GM12878 (cell line): ENCODE data around the gene SLC6A20. TPM values are rescaled to one million over a fixed set of nuclear protein-coding genes. Genes with fewer than 3 reads are reported as not detected.
A peak's percentile ranks its signal among the peaks of the same experiment; 100 is the strongest.

Source experiments
- ATAC-seq: fragments of 200-7000 bp; cut with Tn5 transposase; 3 replicates; pipeline ENCODE4 v1.9.1; 2020; ENCODE audit warnings: mild to moderate bottlenecking, moderate library complexity
- BruUV-seq: library from RNA; stranded (reverse); fragments of 400-500 nt; replicated peaks from 2 replicates; lab custom pipeline; 2021; lab: Mats Ljungman, UMichigan
- CTCF ChIA-PET: fragments of 300-600 bp; sonication (Branson Sonifier 250); formaldehyde crosslinking; extraction: SDS; loops from one replicate; lab custom pipeline; 2021; ENCODE audit warnings: inconsistent platforms; lab: Yijun Ruan, JAX
- POLR2A ChIA-PET: fragments of 350-600 bp; formaldehyde crosslinking; extraction: SDS; loops from one replicate; lab custom pipeline; 2021; ENCODE audit warnings: inconsistent platforms; lab: Charles Lee
- RAD21 ChIA-PET: fragments of 300-600 bp; sonication (Branson Sonifier 250); formaldehyde crosslinking; loops from one replicate; lab custom pipeline; 2023; ENCODE audit warnings: antibody characterized with exemption; ENCODE audit not compliant: unreplicated experiment; lab: Charles Lee
- SMC1A ChIA-PET: fragments of 300-600 bp; sonication (Branson Sonifier 250); formaldehyde crosslinking; loops from one replicate; lab custom pipeline; 2023; ENCODE audit not compliant: unreplicated experiment, uncharacterized antibody; lab: Charles Lee
- DNase-seq: peaks from one replicate; pipeline ENCODE4 v3.0.0-alpha.2; 2011; ENCODE audit warnings: low read depth, low spot score
- FAIRE-seq: peaks from 3 replicates; lab custom pipeline; 2011; peaks lifted over from hg19 to GRCh38; lab: Jason Lieb, UNC
- H2AFZ ChIP-seq: 2 replicates; pipeline ENCODE4 v1.6.0; 2011; ENCODE audit warnings: low read depth, low read length, control low read depth; ENCODE audit not compliant: control insufficient read depth
- H3K27ac ChIP-seq: 2 replicates; pipeline ENCODE4 v1.5.1; 2011; ENCODE audit warnings: control low read depth; ENCODE audit not compliant: control insufficient read depth, insufficient read depth
- H3K27me3 ChIP-seq, 2 experiments: replicated peaks in 1 of 2; 2 replicates each; pipeline versions ENCODE4 v1.6.0 to v1.6.1; 2011; ENCODE audit warnings: low read length in 1 of 2; ENCODE audit not compliant: control insufficient read depth in 2 of 2, insufficient read depth in 2 of 2
- H3K36me3 ChIP-seq, 2 experiments: 2 replicates each; pipeline ENCODE4 v1.5.1; 2011; ENCODE audit warnings: low read length in 1 of 2; ENCODE audit not compliant: control insufficient read depth in 2 of 2, insufficient read depth in 2 of 2
- H3K4me1 ChIP-seq: 2 replicates; pipeline ENCODE4 v1.6.1; 2011; ENCODE audit warnings: mild to moderate bottlenecking, low read length, moderate library complexity, mixed read lengths; ENCODE audit not compliant: control insufficient read depth, insufficient read depth
- H3K4me2 ChIP-seq: 2 replicates; pipeline ENCODE4 v1.6.0; 2011; ENCODE audit warnings: control low read depth; ENCODE audit not compliant: control insufficient read depth, insufficient read depth
- H3K4me3 ChIP-seq: fragments of 200-600 bp; sonication (generic); 2 replicates; pipeline ENCODE4 v1.5.1; 2016
- H3K79me2 ChIP-seq: 2 replicates; pipeline ENCODE4 v1.6.0; 2011; ENCODE audit warnings: low read length; ENCODE audit not compliant: control insufficient read depth, insufficient read depth
- H3K9ac ChIP-seq: 2 replicates; pipeline ENCODE4 v1.8.0; 2011; ENCODE audit warnings: low read length, control low read depth, mixed read lengths; ENCODE audit not compliant: control insufficient read depth, insufficient read depth
- H3K9me3 ChIP-seq: replicated peaks from 3 replicates; pipeline ENCODE4 v1.5.1; 2011; ENCODE audit warnings: mild to moderate bottlenecking, low read length; ENCODE audit not compliant: control insufficient read depth, insufficient read depth
- H4K20me1 ChIP-seq: 2 replicates; pipeline ENCODE4 v1.6.0; 2011; ENCODE audit not compliant: control insufficient read depth, insufficient read depth
- BCL3 ChIP-seq: IDR thresholded peaks from 2 replicates; pipeline ENCODE4 v1.6.1; 2011; ENCODE audit warnings: borderline replicate concordance, low read depth, mild to moderate bottlenecking, moderate library complexity, low read length; ENCODE audit not compliant: insufficient read depth, poor library complexity, severe bottlenecking
- ESRRA ChIP-seq: IDR thresholded peaks from 2 replicates; pipeline ENCODE4 v1.6.1; 2012; ENCODE audit warnings: mild to moderate bottlenecking, low read length, improper control_type of control experiment
- ETV6 ChIP-seq, 2 experiments: fragments of 450-650 bp in 1 of 2; IDR thresholded peaks in 1 of 2; conservative IDR thresholded peaks in 1 of 2; 2 replicates each; pipeline ENCODE4 v1.6.1; 2014; ENCODE audit warnings: antibody characterized with exemption in 1 of 2, borderline replicate concordance in 1 of 2, low read depth in 1 of 2, mild to moderate bottlenecking in 1 of 2, moderate library complexity in 1 of 2
- HDAC2 ChIP-seq: fragments of 200-600 bp; sonication (generic); IDR thresholded peaks from 2 replicates; pipeline ENCODE4 v1.6.1; 2017
- IKZF1 ChIP-seq: fragments of 450-650 bp; conservative IDR thresholded peaks from 2 replicates; pipeline ENCODE4 v1.6.1; 2017; ENCODE audit warnings: antibody characterized with exemption, mild to moderate bottlenecking
- MAX ChIP-seq: IDR thresholded peaks from 2 replicates; pipeline ENCODE4 v1.6.1; 2012; ENCODE audit warnings: low read depth, low read length, improper control_type of control experiment
- NBN ChIP-seq: fragments of 450-650 bp; IDR thresholded peaks from 2 replicates; pipeline ENCODE4 v1.6.1; 2016
- REST ChIP-seq: IDR thresholded peaks from 2 replicates; pipeline ENCODE4 v1.6.1; 2012; ENCODE audit warnings: mild to moderate bottlenecking, low read depth, low read length
- WGBS: methylation state at CpG from one replicate; pipeline ENCODE4 v1.1.6; 2016; ENCODE audit warnings: low lambda C conversion rate; ENCODE audit not compliant: insufficient replicate concordance, insufficient coverage; ENCODE audit errors: missing lambda C conversion rate; 5-methylcytosine and 5-hydroxymethylcytosine counted together
- in situ Hi-C: fragments of 300-500 bp; cut with MboI; formaldehyde crosslinking; loops from 9 replicates; pipeline ENCODE4 v1.14.3; 2018; ENCODE audit warnings: mixed read lengths
- intact Hi-C: fragments of 100-400 bp; cut with micrococcal nuclease; formaldehyde crosslinking; loops from one replicate; pipeline ENCODE4 v1.14.2; 2022; ENCODE audit not compliant: unreplicated experiment
- polyA plus RNA-seq, 11 experiments: library from polyadenylated mRNA; depleted of rRNA in 4 of 11; unstranded in 6 of 11; stranded (reverse) in 5 of 11; fragments of >200 nt; fragmentation: Nextera tagmentation in 4 of 11; fragmentation: Illumina TruSeq in 1 of 11; extraction: Ambion mirVana in 4 of 11; extraction: Trizol in 1 of 11; gene quantifications; 1 replicate in 1 of 11; 2 replicates in 10 of 11; pipeline versions ENCODE4 v1.2.1 to v1.2.3, GENCODE V29; 2011 to 2016; ENCODE audit warnings: inconsistent platforms in 2 of 11, missing spikeins in 2 of 11, low read depth in 1 of 11
- total RNA-seq, 4 experiments: library from RNA; depleted of rRNA in 3 of 4; stranded (reverse); fragments of >200 nt in 3 of 4; fragmentation: Illumina TruSeq in 1 of 4; extraction: Trizol in 1 of 4; gene quantifications; 2 replicates each; pipeline versions ENCODE4 v1.2.1 to v1.2.3, GENCODE V29; 2013 to 2021

The SLC6A20 gene
- total and polyA plus RNA-seq, 10 of the 15 experiments (the other 5 are each of a cell fraction or from before 2014, with no cell fraction given): 0.31 to 4.1 (median 1.1) TPM

GRCh38 chr3:45816544-45816943 lies 20.2 kb upstream of the SLC6A20 start:
- no peak overlapping the region for H2AFZ ChIP-seq
- SMC1A ChIA-PET: interaction anchor here (0.6 to 1.0 kb wide), 3 partner anchors 9 to 101 kb away, joined by 3 to 5 read pairs (median 4); no protein-coding TSS in a partner anchor
- H3K36me3 ChIP-seq: peaks cover 0 to 2% of the 10 kb centered on the region in 2 experiments; a peak in 2 of 4 replicates
- DNase-seq (no peak), FAIRE-seq (no peak), ATAC-seq (no peak)
- H3K9me3 ChIP-seq: no peaks in the 10 kb centered on the region; the same call in 1 of the 3 replicates
- H4K20me1 ChIP-seq: no peaks in the 10 kb centered on the region
- no peak overlapping the region for H3K4me3 ChIP-seq
- H3K4me2 ChIP-seq: no peak overlapping the region
- in situ Hi-C loops (no loop called here), intact Hi-C loops (no loop called here)
- H3K9ac ChIP-seq: no peak overlapping the region
- CTCF ChIA-PET: interaction anchor here (1.0 to 1.5 kb wide), 3 partner anchors 11 to 112 kb away, joined by 3 to 4 read pairs (median 3); no protein-coding TSS in a partner anchor
- no peak for TF ChIP-seq HDAC2
- no peak for TF ChIP-seq MAX
- no peaks in the 10 kb centered on the region for H3K4me1 ChIP-seq
- POLR2A ChIA-PET: interaction anchor here (0.6 kb wide), 2 partner anchors 67 to 109 kb away, joined by 3 to 4 read pairs; no protein-coding TSS in a partner anchor
- RAD21 ChIA-PET: interaction anchor here (0.7 kb wide), 1 partner anchor 416 kb away, joined by 3 read pairs; no protein-coding TSS in a partner anchor
- no peak overlapping the region for H3K27ac ChIP-seq
- no peaks in the 10 kb centered on the region for H3K27me3 ChIP-seq
- 58% methylated on average over 3 of the region's 3 CpGs for WGBS
- no TSS peak for BruUV-seq
- no peaks in the 10 kb centered on the region for H3K79me2 ChIP-seq

GRCh38 chr3:45814322-45814721 lies 18.0 kb upstream of the SLC6A20 start:
- BruUV-seq: no TSS peak
- TF ChIP-seq ETV6 (conservative IDR thresholded peaks at IDR 0.05 in 1 of 2, IDR thresholded peaks at IDR 0.05 in 1 of 2; ENCODE audit: borderline replicate concordance in 1 of 2, low read depth in 1 of 2): no peak
- TF ChIP-seq IKZF1: no peak
- no peak for TF ChIP-seq BCL3
- TF ChIP-seq ESRRA: no peak
- TF ChIP-seq NBN: no peak
- no peak for TF ChIP-seq REST

More at GRCh38 chr3:45814322-45814721, 18.0 kb upstream of the SLC6A20 start:
- SMC1A ChIA-PET: interaction anchor here (1.0 to 1.5 kb wide), 3 partner anchors 11 to 44 kb away, joined by 3 to 6 read pairs (median 3); no protein-coding TSS in a partner anchor
- Histone ChIP-seq H3K9me3 (no peaks in the 10 kb centered on the region; the same call in 1 of the 3 replicates), H2AFZ (no peak overlapping the region), H3K36me3 (no peaks in the 10 kb centered on the region; a peak in 1 of 4 replicates), H3K27ac (no peak overlapping the region), H3K27me3 (no peaks in the 10 kb centered on the region), H4K20me1 (no peaks in the 10 kb centered on the region), H3K79me2 (no peaks in the 10 kb centered on the region), H3K4me1 (no peaks in the 10 kb centered on the region), H3K9ac (no peak overlapping the region), H3K4me2 (no peak overlapping the region), H3K4me3 (no peak overlapping the region)
- peak; percentile 41; the same call in 1 of the 3 replicates for ATAC-seq
- WGBS: 34% methylated on average over 4 of the region's 4 CpGs
- intact Hi-C loops: no loop called here
- CTCF ChIA-PET: interaction anchor here (1.0 kb wide), 1 partner anchor 125 kb away, joined by 3 read pairs; no protein-coding TSS in a partner anchor
- no peak for DNase-seq
- in situ Hi-C loops: no loop called here
- RAD21 ChIA-PET: no interaction called here
- peak; percentile 47 for FAIRE-seq
- POLR2A ChIA-PET: interaction anchor here (1.5 kb wide), 2 partner anchors 11 to 16 kb away, joined by 3 read pairs; no protein-coding TSS in a partner anchor
